Small intestine (tissue), 7 donors: Measurements from ENCODE around the gene PDE5A. TPM values are rescaled to one million over a fixed set of nuclear protein-coding genes. Genes with fewer than 3 reads are reported as not detected.
"Not testable (repeated sequence)": the region's sequence is repeated elsewhere in the genome, so short reads cannot be mapped to it uniquely, and the experiment has no call there.

Source experiments
- DNase-seq, 2 donors: peaks; one replicate each; pipeline versions ENCODE4 v3.0.0 to v3.0.0-alpha.2; 2013
- FAIRE-seq: peaks from 2 replicates; lab custom pipeline; 2012; peaks lifted over from hg19 to GRCh38; lab: Jason Lieb, UNC
- H3K27ac ChIP-seq, 3 donors: one replicate each; pipeline ENCODE4 v1.5.1; 2013; ENCODE audit warnings: low read length in 2 of 3, mild to moderate bottlenecking in 2 of 3, control low read depth in 1 of 3, inconsistent platforms in 1 of 3, low read depth in 1 of 3, moderate library complexity in 1 of 3
- H3K27me3 ChIP-seq, 3 donors: one replicate each; pipeline ENCODE4 v1.6.1; 2013; ENCODE audit warnings: low read length in 3 of 3, inconsistent platforms in 1 of 3; ENCODE audit not compliant: control insufficient read depth in 3 of 3, insufficient read depth in 3 of 3
- H3K36me3 ChIP-seq, 3 donors: one replicate each; pipeline ENCODE4 v1.6.1; 2013; ENCODE audit warnings: low read length in 3 of 3, inconsistent platforms in 1 of 3, low read depth in 1 of 3, mild to moderate bottlenecking in 1 of 3, moderate library complexity in 1 of 3; ENCODE audit not compliant: control insufficient read depth in 3 of 3, insufficient read depth in 2 of 3
- H3K4me1 ChIP-seq, 3 donors: one replicate each; pipeline ENCODE4 v1.6.1; 2013; ENCODE audit warnings: low read length in 2 of 3, inconsistent platforms in 1 of 3, low read depth in 1 of 3, mild to moderate bottlenecking in 1 of 3, moderate library complexity in 1 of 3; ENCODE audit not compliant: control insufficient read depth in 3 of 3, insufficient read depth in 2 of 3
- H3K4me3 ChIP-seq, 3 donors: one replicate each; pipeline ENCODE4 v1.5.1; 2013; ENCODE audit warnings: low read length in 3 of 3, control low read depth in 1 of 3, inconsistent platforms in 1 of 3, low read depth in 1 of 3, mild to moderate bottlenecking in 1 of 3, moderate library complexity in 1 of 3
- H3K9me3 ChIP-seq, 2 donors: one replicate each; pipeline ENCODE4 v1.6.1; 2013; ENCODE audit warnings: low read depth in 1 of 2, low read length in 1 of 2; ENCODE audit not compliant: control insufficient read depth in 2 of 2, insufficient read depth in 1 of 2
- WGBS, 3 donors: extraction: QIAGEN DNeasy Blood & Tissue Kit; methylation state at CpG; one replicate each; pipeline ENCODE4 v1.1.7; 2013; 5-methylcytosine and 5-hydroxymethylcytosine counted together
- polyA plus RNA-seq, 4 donors: library from polyadenylated mRNA; stranded (reverse) in 3 of 4; unstranded in 1 of 4; fragments of 200-250 nt in 3 of 4; fragments of 120-200 nt in 1 of 4; gene quantifications; one replicate each; pipeline versions ENCODE4 v1.2.1 to v1.2.3, GENCODE V29; 2013
- donor health status: healthy with polysubstance abuse.
- donor health status: control.
- donor health status: control.
- donor health status: Bipolar disorder and iron deficiency.
- donor health status: healthy.

Gene PDE5A
- polyA plus RNA-seq, 4 donors = 5.9 to 18.8 (median 7.4) TPM

DNA sequence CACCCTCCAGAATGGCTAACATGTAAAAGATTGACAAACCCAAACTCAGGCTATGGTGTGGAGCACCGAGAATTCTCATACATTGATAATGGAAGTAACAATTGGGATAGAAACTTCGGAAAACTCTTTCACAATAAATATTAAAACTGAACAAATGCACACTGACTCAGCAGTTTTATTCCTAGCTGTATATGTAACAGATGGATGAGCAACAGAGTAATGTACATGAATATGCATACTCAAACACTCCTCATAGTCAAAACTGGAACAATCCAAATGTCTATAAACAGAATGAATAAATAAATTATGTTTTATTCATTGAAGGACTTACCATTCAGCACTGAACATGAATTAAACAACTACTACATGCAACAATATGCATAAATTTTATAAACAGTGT, 37.1 kb upstream of the PDE5A start:
- H3K4me1 ChIP-seq = no peaks in the 10 kb centered on the region

GRCh38 chr4:119664168-119664907, 35.7 kb upstream of the PDE5A start:
- Histone ChIP-seq H3K4me3 (no peak overlapping the region), H3K36me3 (no peaks in the 10 kb centered on the region), H3K27me3 (no peaks in the 10 kb centered on the region), H3K4me1 (no peaks in the 10 kb centered on the region), H3K27ac (no peak overlapping the region), H3K9me3 (no peaks in the 10 kb centered on the region)
- no peak for DNase-seq
- 67 to 75% (median 74%) methylated on average over 3 of the region's 3 CpGs for WGBS, 3 donors
- FAIRE-seq = no peak

More for the DNA sequence above, 37.1 kb upstream of the PDE5A start:
- no peaks in the 10 kb centered on the region for H3K9me3 ChIP-seq
- H3K27me3 ChIP-seq = no peaks in the 10 kb centered on the region
- H3K4me3 ChIP-seq = no peak overlapping the region
- no peak for DNase-seq
- no peak for FAIRE-seq
- H3K36me3 ChIP-seq = no peaks in the 10 kb centered on the region
- no peak overlapping the region for H3K27ac ChIP-seq
- WGBS, 3 donors = 83 to 90% (median 89%) methylated on average over 2 of the region's 2 CpGs

DNA sequence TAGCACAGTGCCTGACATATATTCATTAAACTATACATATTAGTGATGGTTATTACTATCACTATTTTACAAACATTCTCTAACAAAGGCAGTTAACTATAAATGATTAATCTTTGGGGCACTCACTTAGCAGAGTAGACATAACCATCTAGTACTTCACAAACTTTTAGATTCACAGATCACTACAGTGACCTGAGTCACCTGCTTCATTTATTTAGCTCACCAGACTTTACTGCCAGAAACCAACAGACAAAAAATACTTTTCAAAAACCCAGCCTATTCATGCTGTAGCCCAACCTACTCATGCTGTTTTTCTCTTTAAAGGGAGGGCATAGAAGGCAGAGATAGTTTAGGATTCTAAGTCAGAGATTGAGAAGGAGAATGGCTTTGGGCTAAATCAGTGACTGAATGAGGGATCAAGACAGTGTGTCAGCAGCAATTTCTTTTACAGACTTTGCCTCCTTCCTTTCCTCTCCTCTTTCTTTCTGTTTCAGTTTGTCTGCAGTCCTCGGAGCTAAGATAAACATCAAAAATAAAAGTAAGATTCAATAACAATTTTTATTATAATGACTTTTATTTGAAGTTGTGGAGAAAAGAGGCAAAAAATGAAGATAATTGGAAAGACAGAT, 34.7 kb upstream of the PDE5A start:
- Histone ChIP-seq H3K36me3 (no peaks in the 10 kb centered on the region), H3K27me3 (no peaks in the 10 kb centered on the region), H3K9me3 (no peaks in the 10 kb centered on the region), H3K4me1 (no peaks in the 10 kb centered on the region), H3K4me3 (no peak overlapping the region), H3K27ac (peak overlapping the region in 1 of 3 donors; percentile 44)
- FAIRE-seq = no peak
- peak; percentile 15 to 41 for DNase-seq
- WGBS, 3 donors = 0 to 32% (median 23%) methylated on average over 1 of the region's 1 CpG

DNA sequence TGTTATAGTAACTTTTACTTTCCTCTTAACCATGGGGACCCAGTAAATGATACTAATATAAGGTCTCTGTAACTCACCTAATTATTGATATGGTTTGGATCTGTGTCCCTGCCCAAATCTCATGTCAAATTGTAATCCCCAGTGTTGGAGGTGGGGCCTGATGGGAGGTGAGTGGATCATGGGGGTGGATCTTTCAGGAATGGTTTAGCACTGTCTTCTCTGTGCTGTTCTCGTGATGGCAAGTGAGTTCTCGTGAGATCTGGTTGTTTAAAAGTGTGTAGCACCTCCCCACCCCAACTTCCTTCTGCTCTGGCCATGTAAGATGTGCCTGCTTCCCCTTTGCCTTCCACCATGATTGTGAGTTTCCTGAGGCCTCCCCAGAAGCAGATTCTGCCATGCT, 34.0 kb upstream of the PDE5A start:
- whole genome bisulfite sequencing, 3 donors = 59 to 81% (median 72%) methylated on average over 2 of the region's 2 CpGs
- not testable (repeated sequence) for H3K4me1 ChIP-seq, DNase-seq, H3K36me3 ChIP-seq, H3K9me3 ChIP-seq, FAIRE-seq, H3K27me3 ChIP-seq, H3K4me3 ChIP-seq, H3K27ac ChIP-seq

GRCh38 chr4:119661231-119661630, 32.6 kb upstream of the PDE5A start:
- 2 to 39% (median 32%) methylated on average over 1 of the region's 1 CpG for WGBS, 3 donors
- FAIRE-seq (no peak), DNase-seq (peak in 1 of 2 donors; percentile 59)

DNA sequence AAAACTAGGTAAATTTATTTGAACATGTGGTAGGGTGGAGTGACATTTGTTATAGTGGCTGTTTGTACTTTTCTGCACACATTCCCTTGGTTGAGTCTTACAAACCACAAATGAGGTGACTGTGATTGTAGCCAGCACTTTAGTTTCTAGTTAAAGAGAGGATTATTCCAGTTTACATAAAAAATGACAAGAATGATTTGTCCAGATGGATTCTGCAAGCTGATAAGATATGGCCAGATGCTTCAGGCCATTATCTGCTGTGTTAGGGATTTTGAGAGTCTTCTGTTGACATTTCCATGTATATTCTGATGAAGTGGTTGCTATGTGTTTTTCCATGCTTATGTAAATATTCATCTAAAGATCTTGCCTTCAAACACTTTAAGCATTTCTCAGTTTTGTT, 31.0 kb upstream of the PDE5A start:
- Histone ChIP-seq H3K4me3 (no peak overlapping the region), H3K27me3 (no peaks in the 10 kb centered on the region), H3K36me3 (no peaks in the 10 kb centered on the region), H3K4me1 (no peaks in the 10 kb centered on the region), H3K27ac (no peak overlapping the region), H3K9me3 (no peaks in the 10 kb centered on the region)
- peak in 1 of 2 donors; percentile 10 for DNase-seq
- no peak for FAIRE-seq

More at GRCh38 chr4:119661231-119661630, 32.6 kb upstream of the PDE5A start:
- no peak overlapping the region for H3K27ac ChIP-seq
- H3K4me3 ChIP-seq = no peak overlapping the region
- no peaks in the 10 kb centered on the region for H3K4me1 ChIP-seq
- H3K9me3 ChIP-seq = no peaks in the 10 kb centered on the region
- no peaks in the 10 kb centered on the region for H3K27me3 ChIP-seq
- no peaks in the 10 kb centered on the region for H3K36me3 ChIP-seq

DNA sequence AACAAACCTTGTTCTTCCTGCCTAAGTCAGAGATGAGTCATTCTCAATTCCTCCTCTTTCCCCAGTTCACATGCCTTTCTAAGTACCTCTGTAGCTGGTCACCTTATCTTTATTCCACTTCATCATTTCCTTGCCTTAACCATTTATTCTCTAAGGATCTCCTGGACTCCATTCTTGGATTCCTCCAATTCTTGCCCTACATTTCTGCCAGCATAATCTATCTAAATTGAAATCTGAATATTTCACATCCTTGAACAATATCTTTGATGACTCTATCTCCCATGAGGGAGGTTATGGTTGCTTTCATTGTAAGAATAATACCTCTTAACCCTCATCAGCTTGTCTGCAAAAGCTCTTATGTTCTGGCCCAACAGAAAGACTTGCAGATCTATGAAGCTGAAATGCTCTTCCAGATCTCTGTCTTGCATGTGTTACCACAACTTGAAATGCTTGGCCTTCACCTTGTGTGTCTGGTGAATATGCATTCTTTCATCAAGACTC, 28.6 kb upstream of the PDE5A start:
- Histone ChIP-seq H3K9me3 (no peaks in the 10 kb centered on the region), H3K4me1 (no peaks in the 10 kb centered on the region), H3K36me3 (no peaks in the 10 kb centered on the region), H3K4me3 (no peak overlapping the region), H3K27me3 (no peaks in the 10 kb centered on the region), H3K27ac (no peak overlapping the region)
- FAIRE-seq (no peak), DNase-seq (no peak)

DNA sequence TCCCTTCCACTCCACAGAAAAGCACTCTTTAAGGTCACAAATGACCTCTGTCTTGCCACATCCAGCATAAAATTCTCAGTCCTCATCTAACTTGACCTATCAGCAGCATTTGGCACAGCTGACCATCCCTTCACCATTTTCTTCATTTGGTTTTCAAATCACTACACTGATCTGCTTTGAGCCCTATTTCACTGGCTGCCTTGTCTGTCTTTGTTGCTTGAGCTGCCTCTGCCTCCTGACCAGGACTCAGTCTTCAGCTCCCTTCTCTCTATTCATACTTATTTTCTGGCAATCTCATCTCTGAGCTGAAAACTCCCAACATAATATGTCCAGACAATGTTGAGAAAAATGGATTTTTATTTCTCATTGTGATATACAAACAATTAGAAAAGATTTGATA, 27.7 kb upstream of the PDE5A start:
- Histone ChIP-seq H3K9me3 (no peaks in the 10 kb centered on the region), H3K27me3 (no peaks in the 10 kb centered on the region), H3K27ac (no peak overlapping the region), H3K4me3 (no peak overlapping the region), H3K36me3 (no peaks in the 10 kb centered on the region), H3K4me1 (no peaks in the 10 kb centered on the region)
- FAIRE-seq = no peak
- no peak for DNase-seq
